Testis (tissue), 3 donors: ENCODE results near the gene ISOC1. TPM values are rescaled to one million over a fixed set of nuclear protein-coding genes. Genes with fewer than 3 reads are reported as not detected.

Source experiments
- DNase-seq: peaks from one replicate; pipeline ENCODE4 v3.0.0-alpha.2; 2019
- H3K27ac ChIP-seq, 2 donors: fragments of 200-600 bp; sonication (generic); one replicate each; pipeline ENCODE4 v1.5.1; 2019
- H3K27me3 ChIP-seq: fragments of 200-600 bp; sonication (generic); one replicate; pipeline ENCODE4 v1.5.1; 2019
- H3K36me3 ChIP-seq: fragments of 200-600 bp; sonication (generic); one replicate; pipeline ENCODE4 v1.5.1; 2017; ENCODE audit warnings: low read depth; ENCODE audit errors: missing control alignments
- H3K4me1 ChIP-seq: fragments of 200-600 bp; sonication (generic); one replicate; pipeline ENCODE4 v1.5.1; 2019
- H3K4me3 ChIP-seq, 2 donors: fragments of 200-600 bp; sonication (generic); one replicate each; pipeline ENCODE4 v1.5.1; 2017 to 2019
- H3K9me3 ChIP-seq: fragments of 200-600 bp; sonication (generic); one replicate; pipeline ENCODE4 v1.5.1; 2017
- POLR2A ChIP-seq: fragments of 450-650 bp; IDR thresholded peaks from one replicate; pipeline ENCODE4 v1.6.1; 2017; ENCODE audit warnings: antibody characterized with exemption, mild to moderate bottlenecking, moderate library complexity
- WGBS, 2 donors: methylation state at CpG; one replicate each; pipeline ENCODE4 v1.1.5; 2018; 5-methylcytosine and 5-hydroxymethylcytosine counted together
- intact Hi-C: fragments of 100-400 bp; cut with DNase I; formaldehyde crosslinking; loops from one replicate; pipeline ENCODE4 v1.15.1; 2023; ENCODE audit warnings: low total_unique reads
- polyA plus RNA-seq: library from polyadenylated mRNA; stranded (reverse); fragments of 350-450 nt; fragmentation: Illumina TruSeq; extraction: RNeasy Lipid Tissue Mini Kit (QIAGEN cat#74804); gene quantifications from one replicate; pipeline ENCODE4 v1.2.3, GENCODE V29; 2014; ENCODE audit warnings: low read depth, low replicate concordance; ENCODE audit not compliant: insufficient read depth
- total RNA-seq, 2 donors: library from RNA; depleted of rRNA; stranded (reverse); fragments of >200 nt; gene quantifications; one replicate each; pipeline ENCODE4 v1.2.3, GENCODE V29; 2016
- TF ChIP-seq, protein P1 (sequence below), 3 experiments: fragments of 450-650 bp in 2 of 3; fragments of 200-600 bp in 1 of 3; sonication (generic) in 1 of 3; IDR thresholded peaks; one replicate each; pipeline ENCODE4 v1.5.1; 2016 to 2019; ENCODE audit warnings: antibody characterized with exemption in 3 of 3, mild to moderate bottlenecking in 2 of 3, moderate library complexity in 1 of 3

ISOC1 gene
- total and polyA plus RNA-seq, 3 donors from 2014 or later = 15.9 to 35.9 (median 19.3) TPM

- H3K36me3 ChIP-seq = no peaks in the 10 kb centered on the region
- H3K4me3 ChIP-seq = no peak overlapping the region
- no peak for DNase-seq
- H3K9me3 ChIP-seq = no peaks in the 10 kb centered on the region
- H3K27ac ChIP-seq = no peak overlapping the region
- intact Hi-C loops = no loop called here
- no peaks in the 10 kb centered on the region for H3K4me1 ChIP-seq
- 67 to 80% methylated on average over 4 of the region's 4 CpGs for WGBS, 2 donors
- TF ChIP-seq, protein P1, sequence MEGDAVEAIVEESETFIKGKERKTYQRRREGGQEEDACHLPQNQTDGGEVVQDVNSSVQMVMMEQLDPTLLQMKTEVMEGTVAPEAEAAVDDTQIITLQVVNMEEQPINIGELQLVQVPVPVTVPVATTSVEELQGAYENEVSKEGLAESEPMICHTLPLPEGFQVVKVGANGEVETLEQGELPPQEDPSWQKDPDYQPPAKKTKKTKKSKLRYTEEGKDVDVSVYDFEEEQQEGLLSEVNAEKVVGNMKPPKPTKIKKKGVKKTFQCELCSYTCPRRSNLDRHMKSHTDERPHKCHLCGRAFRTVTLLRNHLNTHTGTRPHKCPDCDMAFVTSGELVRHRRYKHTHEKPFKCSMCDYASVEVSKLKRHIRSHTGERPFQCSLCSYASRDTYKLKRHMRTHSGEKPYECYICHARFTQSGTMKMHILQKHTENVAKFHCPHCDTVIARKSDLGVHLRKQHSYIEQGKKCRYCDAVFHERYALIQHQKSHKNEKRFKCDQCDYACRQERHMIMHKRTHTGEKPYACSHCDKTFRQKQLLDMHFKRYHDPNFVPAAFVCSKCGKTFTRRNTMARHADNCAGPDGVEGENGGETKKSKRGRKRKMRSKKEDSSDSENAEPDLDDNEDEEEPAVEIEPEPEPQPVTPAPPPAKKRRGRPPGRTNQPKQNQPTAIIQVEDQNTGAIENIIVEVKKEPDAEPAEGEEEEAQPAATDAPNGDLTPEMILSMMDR (IDR thresholded peaks at IDR 0.05) = no peak
- no peak for TF ChIP-seq POLR2A
- H3K27me3 ChIP-seq = no peaks in the 10 kb centered on the region
Observed at GRCh38 chr5:129051283-129051682, 43.3 kb upstream of the ISOC1 start.

GRCh38 chr5:129053438-129053837, 41.1 kb upstream of the ISOC1 start:
- no peaks in the 10 kb centered on the region for H3K27me3 ChIP-seq
- H3K4me1 ChIP-seq = no peaks in the 10 kb centered on the region
- no peak overlapping the region for H3K4me3 ChIP-seq
- no peak for DNase-seq
- intact Hi-C loops = no loop called here
- TF ChIP-seq POLR2A = no peak
- TF ChIP-seq, protein P1 (IDR thresholded peaks at IDR 0.05) = no peak
- H3K9me3 ChIP-seq = no peaks in the 10 kb centered on the region
- H3K36me3 ChIP-seq = no peaks in the 10 kb centered on the region
- no peak overlapping the region for H3K27ac ChIP-seq

DNA sequence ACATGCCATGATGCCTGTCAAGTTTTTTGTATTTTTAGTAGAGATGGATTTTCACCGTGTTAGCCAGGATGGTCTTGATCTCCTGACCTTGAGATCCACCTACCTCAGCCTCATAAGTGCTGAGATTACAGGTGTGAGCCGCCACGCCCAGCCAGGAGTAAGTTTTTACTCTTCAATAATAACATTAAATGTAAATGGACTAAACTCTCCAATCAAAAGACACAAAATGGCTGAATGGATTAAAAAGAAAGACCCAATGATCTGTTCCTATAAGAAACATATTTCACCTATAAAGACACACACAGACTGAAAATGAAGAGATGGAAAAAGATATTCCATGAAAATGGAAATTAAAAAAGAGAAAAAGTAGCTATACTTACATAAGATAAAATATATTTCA, 37.2 kb upstream of the ISOC1 start:
- Histone ChIP-seq H3K9me3 (no peaks in the 10 kb centered on the region), H3K4me1 (no peaks in the 10 kb centered on the region), H3K4me3 (no peak overlapping the region), H3K36me3 (no peaks in the 10 kb centered on the region), H3K27me3 (no peaks in the 10 kb centered on the region), H3K27ac (no peak overlapping the region)
- intact Hi-C loops = no loop called here
- TF ChIP-seq, protein P1 (IDR thresholded peaks at IDR 0.05) = no peak
- TF ChIP-seq POLR2A = no peak
- WGBS, 2 donors = 90 to 92% methylated on average over 3 of the region's 3 CpGs
- no peak for DNase-seq

DNA sequence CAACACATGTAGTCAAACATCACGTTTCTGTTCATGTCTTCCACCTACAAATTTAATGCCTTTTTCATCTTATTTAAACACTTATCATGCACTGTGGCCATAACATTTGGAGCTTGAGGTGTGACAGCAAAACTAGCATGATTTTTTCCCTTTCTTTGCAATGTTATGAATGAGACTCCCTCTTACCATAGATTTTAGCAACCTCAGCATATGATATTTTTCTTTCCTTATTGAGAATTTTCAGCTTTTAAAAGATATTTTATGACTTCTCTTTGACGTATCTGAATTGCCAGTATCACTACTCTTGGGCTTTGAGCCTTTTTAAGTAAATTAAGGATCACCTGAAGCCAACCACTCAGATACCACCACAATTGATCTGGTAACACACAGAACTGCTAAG, 32.7 kb upstream of the ISOC1 start:
- H3K4me3 ChIP-seq = no peak overlapping the region
- H3K4me1 ChIP-seq = no peaks in the 10 kb centered on the region
- no peak for DNase-seq
- H3K9me3 ChIP-seq = no peaks in the 10 kb centered on the region
- TF ChIP-seq POLR2A = no peak
- TF ChIP-seq, protein P1 (IDR thresholded peaks at IDR 0.05) = no peak
- WGBS, 2 donors = 69 to 81% methylated on average over 2 of the region's 2 CpGs
- H3K36me3 ChIP-seq = no peaks in the 10 kb centered on the region
- intact Hi-C loops = no loop called here
- H3K27me3 ChIP-seq = no peaks in the 10 kb centered on the region
- H3K27ac ChIP-seq = no peak overlapping the region

DNA sequence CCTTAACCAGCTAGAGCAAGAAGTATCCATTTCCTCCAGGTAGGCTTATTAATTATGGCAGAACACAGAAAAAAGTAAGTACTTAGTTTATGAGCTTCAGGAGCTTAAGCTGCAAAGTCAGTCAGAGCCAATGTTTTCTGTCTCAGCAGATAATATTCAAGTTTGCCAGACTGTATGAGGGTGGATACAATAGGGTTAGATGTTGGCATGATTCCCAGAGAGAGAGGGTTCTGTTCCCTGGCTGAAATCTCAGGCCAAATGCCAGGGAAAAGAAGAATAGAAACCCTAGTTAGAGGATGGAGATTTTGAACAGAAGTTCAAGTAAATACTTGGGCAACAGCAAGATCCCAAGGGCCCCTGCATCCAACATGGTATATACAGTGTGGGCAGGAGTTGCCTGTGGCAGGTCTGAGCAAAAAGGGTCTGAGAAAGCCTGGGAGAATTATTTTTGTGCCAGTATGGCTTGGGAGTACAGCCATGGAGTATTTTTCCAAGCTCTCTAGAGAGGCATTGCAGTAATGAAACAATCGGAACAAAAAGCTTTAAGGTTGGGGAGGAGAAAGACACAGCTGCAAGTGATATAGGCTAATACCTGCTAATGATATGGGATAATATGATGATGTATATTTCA, 31.0 kb upstream of the ISOC1 start:
- H3K9me3 ChIP-seq = no peaks in the 10 kb centered on the region
- no peak overlapping the region for H3K27ac ChIP-seq
- DNase-seq = peak; percentile 30
- WGBS, 2 donors = 32 to 41% methylated on average over 1 of the region's 1 CpG
- no peaks in the 10 kb centered on the region for H3K27me3 ChIP-seq
- no peak for TF ChIP-seq POLR2A
- TF ChIP-seq, protein P1 (IDR thresholded peaks at IDR 0.05) = no peak
- H3K4me1 ChIP-seq = no peaks in the 10 kb centered on the region
- intact Hi-C loops = no loop called here
- H3K36me3 ChIP-seq = no peaks in the 10 kb centered on the region
- H3K4me3 ChIP-seq = no peak overlapping the region
